HG03097 (cell line): Measurements from ENCODE around the gene PPM1K.

Experiments
- ATAC-seq: cut with Tn5 transposase; IDR thresholded peaks from one replicate; pipeline ENCODE4 v1.9.1; 2021; ENCODE audit not compliant: unreplicated experiment, low FRiP score

PPM1K gene

DNA sequence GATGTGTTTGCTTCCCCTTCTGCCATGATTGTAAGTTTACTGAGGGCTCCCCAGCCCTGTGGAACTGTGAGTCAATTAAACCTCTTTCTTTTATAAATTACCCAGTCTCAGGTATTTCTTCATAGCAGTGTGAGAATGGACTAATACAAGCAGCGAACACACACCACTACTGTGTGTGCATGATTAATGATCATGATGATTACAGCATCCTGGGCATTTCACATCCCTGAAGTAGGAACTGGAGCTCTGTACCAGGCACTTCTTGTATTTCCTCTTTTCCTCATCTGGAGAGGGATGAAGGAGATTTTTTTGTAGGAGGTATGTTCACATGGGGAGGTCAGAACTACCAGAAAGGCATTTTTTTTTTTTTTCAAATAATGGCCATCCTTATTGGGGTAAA lies 60.8 kb downstream of the PPM1K start:
- ATAC-seq: no peak

DNA sequence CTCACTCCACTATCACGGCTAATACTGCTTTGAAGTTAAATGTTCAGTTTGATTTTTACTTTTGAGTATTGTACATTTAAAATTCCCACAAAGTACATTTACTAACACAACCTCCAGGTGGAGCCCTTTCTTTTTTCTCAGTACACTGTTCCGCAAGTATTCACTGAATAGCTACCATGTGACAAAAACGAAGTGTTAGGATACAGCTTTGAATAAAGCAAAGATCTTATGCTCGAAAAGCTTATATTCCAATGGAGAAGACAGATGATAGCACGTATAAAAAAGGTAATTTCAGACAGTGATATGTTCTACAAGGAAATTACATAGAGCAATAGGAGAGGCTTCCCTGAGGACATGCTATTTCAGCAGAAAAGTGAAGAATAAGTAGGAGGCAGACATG lies 65.3 kb downstream of the PPM1K start:
- ATAC-seq: no peak

DNA sequence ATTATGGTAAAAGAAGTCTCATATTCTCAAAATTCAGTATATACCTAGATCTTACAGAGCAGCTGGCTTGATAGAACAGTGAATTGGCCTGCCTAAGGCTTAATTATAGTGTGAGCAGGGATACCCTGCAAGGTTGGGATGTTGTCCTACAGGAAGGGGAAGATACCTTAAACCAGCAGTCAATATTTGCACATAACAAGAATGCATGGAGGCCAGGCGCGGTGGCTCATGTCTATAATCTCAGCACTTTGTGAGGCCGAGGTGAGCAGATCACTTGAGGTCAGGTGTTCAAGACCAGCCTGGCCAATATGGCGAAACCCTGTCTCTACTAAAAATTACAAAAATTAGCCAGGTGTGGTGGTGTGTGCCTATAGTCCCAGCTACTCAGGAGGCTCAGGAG lies 67.2 kb downstream of the PPM1K start:
- no peak for ATAC-seq

- ATAC-seq: no peak
These were observed 68.0 kb downstream of the PPM1K start for GRCh38 chr4:88216395-88216794.

GRCh38 chr4:88215351-88215750 lies 69.0 kb downstream of the PPM1K start:
- ATAC-seq: no peak

- ATAC-seq: no peak
These were observed 72.2 kb downstream of the PPM1K start for GRCh38 chr4:88212253-88212561.

DNA sequence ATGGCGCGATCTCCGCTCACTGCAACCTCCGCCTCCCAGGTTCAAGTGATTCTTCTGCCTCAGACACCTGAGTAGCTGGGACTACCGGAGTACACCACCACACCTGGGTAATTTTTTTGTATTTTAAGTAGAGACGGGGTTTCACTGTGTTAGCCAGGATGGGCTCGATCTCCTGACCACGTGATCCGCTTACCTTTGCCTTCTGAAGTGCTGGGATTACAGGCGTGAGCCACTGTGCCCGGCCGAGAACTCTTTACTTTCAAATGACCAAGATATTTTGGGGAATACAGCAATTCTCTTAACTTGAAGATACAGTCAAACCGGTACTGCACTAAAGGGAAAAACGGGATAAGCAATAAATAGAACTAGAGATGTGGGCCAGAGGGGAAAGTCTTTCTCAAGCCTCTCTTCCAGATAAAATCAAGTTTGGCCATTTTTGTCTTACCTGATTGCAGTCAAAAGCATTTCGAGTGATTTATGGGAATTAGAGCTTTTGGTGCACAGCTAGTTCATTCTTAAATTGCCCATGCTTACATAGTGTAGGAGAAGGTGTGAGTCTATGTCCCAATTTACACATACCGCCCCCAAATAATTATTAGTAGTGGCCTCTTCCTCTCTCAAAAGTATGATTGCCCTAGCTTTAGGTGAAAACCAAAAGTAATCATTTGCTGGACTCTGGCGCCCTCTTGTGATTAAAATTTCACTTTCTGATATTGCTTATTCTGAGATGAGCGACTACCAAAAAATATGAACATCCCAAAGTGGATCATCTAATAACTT lies 72.7 kb downstream of the PPM1K start:
- no peak for ATAC-seq

DNA sequence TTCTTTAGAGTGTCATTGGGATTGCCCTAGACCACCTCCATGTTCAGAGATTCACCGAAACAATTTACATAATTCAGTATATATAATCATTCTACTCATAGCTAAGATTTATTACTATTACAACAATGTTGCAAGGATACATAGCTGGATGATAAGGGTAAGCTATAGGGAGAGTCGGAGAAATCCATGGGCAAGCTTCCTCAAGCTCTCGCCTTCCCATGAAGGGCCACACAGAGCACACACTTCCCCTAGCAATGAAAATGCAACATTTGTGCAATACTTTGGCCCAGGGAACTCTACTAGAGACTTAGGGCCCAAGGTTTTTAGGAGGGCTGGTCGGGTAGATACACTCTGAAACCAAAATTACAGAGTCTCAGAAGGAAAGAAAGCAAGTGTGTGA lies 76.2 kb downstream of the PPM1K start:
- no peak for ATAC-seq
